ENCODE data around the gene FOSL1. TPM values are rescaled to one million over a fixed set of nuclear protein-coding genes. Genes with fewer than 3 reads are reported as not detected.
A peak's percentile ranks its signal among the peaks of the same experiment; 100 is the strongest.
"Not testable (repeated sequence)": the region's sequence is repeated elsewhere in the genome, so short reads cannot be mapped to it uniquely, and the experiment has no call there.

The FOSL1 gene
- total RNA-seq, 1 donor = 24.5 TPM

DNA sequence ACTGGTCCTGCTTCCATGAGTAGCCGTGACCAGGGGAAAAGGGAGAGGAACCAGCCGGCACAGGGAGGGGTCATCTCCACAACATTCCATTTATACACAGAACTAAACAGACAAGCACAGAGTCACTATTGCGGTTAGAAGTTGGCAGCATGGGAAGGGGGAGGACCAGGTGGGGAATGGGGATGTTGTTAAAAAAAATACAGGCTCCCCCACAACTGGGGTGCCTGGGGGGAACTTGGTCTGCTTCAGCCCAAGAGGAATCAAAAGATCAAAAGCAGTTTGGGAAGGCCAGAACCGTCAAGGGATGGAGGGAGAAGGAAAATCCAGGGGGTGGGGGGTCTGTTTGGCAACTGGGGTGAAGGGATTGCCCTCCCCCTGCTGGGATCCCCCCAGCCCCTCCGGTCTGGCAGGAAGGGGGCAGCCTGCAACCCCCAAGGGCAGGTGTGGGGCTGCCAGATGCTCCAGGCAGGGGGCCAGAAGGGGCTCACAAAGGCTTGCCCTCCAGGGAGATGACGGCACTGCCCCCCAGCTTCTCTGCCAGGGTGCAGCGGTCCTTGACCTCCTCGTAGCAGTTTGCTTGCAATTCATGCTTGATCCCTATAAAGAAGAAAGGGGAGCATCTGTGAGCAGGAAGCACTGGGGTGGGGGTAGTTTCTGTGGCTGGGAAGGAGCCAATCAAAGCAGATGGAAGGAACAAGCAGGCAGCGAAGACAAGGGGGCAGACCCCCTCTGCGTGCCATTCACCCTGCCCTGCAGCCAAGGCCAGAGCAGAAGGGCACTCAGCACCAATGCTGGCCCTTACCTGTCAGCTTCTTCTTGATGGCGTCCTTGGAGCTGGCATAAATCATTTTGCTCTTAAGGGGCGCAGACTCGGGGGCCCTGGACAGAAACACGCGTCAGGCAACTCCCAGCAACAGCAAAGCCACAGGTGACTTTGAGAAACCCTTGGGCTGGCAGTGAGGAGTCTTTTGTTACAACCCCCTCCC lies 45.0 kb downstream of the FOSL1 start:
- DNase-seq (ENCODE audit: low read depth in 2 of 3, low spot score in 2 of 3) = no peak

DNA sequence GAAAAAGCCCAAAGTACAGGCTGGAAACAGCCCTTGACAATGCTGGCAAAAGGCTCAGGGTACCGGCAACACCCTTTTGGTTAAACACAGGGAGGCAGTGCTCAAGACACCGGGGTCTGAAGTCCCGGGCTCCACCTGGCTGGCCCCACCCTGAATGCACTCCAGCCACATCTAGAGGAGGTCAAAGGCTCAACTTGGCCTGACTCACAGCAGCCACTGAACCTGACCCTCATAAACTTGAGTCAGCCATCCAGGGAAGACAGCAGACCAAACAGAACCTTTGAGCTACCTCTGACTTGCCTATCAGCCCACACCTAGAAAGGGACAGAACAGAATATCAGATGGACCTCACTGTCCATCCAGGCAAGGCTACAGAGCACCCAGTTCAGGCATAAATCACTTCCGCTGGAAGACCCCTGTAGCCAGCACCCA lies 46.0 kb downstream of the FOSL1 start:
- DNase-seq (ENCODE audit: low read depth in 2 of 3, low spot score in 2 of 3) = no peak

DNA sequence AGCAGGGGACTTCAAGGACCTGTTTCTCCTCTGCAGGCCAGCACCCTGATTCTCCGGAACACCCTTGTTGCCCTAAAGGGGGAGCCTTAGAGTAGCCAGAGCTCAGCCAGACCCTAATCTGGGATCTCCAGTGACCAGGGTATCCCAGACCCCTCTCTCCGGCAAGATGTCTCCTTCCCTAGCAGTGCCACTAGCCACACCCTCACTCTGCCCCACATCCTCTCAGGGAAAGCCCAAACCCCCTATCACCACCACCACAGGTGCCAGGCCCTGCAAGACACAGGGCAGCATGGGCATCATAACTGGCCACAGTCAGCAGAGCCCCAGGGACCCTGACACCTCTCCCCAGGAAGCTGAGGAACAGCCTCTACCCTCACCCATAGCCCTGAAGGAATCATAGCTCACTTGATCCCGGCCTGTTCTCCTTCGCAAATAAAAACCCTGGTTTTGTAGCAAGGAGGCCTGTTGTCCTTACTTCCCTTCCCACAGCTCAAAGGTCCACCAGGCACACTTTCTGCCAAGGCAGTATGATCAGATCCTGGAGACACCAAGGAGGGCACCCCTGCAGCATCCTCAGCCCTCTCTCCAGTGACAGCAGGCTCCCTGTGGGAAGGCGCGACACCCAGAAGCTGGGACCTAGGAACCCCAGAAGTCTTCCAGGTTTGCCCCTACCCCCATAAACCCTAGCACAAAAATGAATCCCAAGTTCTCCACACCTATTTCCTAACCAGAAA lies 46.8 kb downstream of the FOSL1 start:
- no peak for DNase-seq (ENCODE audit: low read depth in 2 of 3, low spot score in 2 of 3)

DNA sequence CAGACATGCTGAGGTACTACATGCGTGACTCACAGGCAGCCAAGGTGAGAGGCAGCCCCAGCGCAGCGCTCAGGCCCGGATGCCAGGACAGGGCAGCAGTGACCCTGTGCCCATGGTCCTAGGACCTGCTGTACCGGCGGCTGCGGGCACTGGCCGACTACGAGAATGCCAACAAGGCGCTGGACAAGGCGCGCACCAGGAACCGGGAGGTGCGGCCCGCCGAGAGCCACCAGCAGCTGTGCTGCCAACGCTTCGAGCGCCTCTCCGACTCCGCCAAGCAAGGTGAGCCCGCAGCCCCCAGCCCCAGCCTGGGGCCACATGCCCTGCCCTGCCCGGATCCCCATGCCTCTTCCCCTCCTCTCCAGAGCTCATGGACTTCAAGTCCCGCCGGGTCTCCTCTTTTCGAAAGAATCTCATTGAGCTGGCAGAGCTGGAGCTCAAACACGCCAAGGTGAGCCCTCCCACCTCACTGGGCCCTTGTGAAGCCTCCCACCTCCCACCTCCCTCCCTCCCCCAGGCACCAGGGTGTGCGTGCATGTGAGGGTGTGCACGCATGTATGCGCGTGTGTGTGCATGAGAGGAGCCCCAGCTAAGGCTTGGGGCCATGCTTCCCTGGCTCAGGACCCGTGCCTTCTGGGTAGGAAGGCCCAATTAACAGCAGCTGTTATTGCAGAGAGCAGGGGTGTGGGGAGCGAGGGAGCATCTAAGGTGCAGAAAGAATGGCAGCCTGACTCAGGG lies 47.5 kb downstream of the FOSL1 start:
- no peak for DNase-seq (ENCODE audit: low read depth in 2 of 3, low spot score in 2 of 3)

DNA sequence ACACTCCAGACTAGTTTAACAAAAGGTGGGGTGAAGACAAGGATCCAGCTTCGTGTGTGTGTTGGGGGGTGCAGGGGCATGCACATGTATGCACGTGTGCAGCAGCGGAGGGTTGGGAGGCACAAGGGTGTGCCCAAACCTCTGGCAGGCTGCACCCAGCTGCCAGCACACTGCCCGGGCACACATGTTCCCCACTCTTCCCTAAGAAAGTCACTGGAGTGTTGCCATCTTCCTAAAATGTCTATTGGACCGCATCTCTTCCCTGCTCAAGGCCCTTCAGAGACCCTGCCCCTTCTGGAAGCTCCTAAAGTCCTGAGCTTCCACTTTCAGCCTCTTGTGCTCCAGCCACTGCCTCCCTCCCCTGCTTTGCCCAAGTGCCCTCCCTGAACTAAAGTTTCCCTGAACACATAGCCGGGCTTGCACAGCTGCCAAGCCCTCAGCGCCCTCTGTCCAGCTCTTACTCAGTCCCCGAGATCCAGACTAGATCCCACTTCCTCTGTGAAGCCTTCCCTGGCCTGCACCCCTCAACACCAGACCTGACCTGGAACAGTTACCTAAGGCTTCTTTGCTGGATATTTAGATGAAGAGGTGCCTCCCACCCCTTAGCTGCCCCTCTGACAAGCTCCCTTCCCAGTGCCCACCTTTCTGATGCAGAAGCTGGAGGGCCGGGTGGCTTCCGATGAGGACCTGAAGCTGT lies 48.2 kb downstream of the FOSL1 start:
- DNase-seq (ENCODE audit: low read depth in 2 of 3, low spot score in 2 of 3) = no peak

DNA sequence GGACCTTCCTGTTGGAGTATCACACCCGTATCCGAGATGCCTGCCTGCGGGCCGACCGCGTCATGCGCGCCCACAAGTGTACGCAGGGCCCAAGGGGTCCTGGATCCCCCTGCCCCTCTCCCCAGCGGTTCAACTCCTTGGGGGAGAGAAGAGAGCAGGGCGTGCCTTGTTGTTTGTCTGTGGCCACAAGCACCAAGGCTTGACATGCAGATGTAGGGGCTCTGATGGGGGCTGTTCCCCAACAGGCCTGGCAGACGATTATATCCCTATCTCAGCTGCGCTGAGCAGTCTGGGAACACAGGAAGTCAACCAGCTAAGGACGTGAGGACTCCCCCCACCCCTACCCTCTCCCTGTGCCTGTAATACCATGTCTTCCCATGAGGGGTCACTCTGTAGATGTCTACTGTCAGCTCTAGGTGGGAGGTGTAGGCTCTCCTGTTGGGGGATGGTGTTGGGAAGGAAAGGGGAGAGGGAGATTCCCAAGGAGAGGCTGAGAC lies 49.1 kb downstream of the FOSL1 start:
- peak in 1 of 3 donors; percentile 31 for DNase-seq (ENCODE audit: low read depth in 2 of 3, low spot score in 2 of 3)

DNA sequence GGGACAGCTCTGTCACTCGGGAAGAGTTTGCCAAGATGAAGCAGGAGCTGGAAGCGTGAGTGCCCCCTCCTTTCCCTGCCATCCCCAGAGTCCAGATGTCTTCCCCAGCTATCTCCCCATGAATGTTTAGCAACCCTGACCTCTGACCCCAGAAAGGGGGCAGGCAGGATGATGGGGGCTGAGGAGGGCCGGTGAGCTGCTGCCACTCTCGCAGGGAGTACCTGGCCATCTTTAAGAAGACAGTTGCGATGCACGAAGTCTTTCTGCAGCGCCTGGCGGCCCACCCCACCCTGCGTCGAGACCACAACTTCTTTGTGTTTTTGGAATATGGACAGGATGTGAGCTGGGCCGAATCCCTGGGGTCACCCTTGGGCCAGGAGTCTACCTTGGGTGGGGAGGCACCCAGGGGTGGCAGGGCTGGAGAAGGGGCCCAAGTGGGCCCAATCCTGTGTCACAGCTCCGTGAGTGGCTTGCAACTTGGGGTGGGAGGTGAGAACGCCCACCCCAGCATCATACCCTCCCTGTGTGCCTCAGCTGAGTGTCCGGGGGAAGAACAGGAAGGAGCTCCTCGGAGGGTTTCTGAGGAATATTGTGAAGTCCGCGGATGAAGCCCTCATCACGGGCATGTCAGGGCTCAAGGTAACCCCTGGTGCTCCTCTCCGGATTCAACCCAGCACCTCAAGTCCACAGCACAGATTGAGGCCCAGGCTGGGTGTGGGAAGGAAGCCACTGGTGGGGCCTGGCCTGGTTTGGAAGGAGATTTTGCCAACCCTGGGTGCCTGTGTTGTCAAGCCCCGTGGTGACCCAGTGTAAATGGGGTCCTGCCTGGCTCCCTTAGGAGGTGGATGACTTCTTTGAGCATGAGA lies 49.7 kb downstream of the FOSL1 start:
- no peak for DNase-seq (ENCODE audit: low read depth in 2 of 3, low spot score in 2 of 3)

DNA sequence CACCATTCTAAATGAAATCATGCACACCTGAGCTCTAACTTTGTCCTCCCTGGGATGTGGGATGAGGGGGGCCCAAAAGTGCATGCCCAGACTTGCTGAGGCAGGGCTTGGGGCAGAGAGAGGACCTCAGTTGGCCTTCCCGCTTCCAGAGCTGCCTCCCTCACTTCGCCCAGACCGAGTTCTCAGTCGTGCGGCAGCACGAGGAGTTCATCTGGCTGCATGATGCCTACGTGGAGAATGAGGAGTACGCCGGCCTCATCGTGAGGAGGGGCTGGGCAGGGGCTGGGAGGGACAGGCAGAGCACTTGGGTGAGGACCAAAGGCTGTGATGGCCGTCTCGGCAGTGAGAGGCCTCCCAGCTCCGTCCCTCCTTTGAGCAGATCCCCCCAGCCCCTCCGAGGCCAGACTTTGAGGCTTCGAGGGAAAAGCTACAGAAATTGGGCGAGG lies 50.4 kb downstream of the FOSL1 start:
- DNase-seq (ENCODE audit: low read depth in 2 of 3, low spot score in 2 of 3) = no peak

DNA sequence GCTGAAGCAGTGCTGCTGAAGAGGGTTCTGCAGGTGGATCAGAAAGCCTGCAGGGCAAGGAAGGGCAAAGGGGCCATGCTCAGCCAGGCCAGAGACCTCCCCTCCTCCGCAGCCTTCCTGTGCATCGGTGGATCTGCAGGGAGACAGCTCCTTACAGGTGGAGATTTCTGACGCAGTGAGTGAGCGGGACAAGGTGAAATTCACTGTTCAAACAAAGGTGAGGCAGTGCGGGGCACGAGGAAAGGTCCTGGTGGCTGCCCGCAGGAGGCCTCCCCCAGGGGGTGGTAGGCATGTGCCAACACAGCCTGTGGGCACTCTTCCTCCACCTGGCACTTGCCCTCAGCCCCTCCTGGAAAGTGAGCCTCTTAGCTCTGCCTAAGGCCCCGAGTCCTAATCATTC lies 50.8 kb downstream of the FOSL1 start:
- no peak for DNase-seq (ENCODE audit: low read depth in 2 of 3, low spot score in 2 of 3)

DNA sequence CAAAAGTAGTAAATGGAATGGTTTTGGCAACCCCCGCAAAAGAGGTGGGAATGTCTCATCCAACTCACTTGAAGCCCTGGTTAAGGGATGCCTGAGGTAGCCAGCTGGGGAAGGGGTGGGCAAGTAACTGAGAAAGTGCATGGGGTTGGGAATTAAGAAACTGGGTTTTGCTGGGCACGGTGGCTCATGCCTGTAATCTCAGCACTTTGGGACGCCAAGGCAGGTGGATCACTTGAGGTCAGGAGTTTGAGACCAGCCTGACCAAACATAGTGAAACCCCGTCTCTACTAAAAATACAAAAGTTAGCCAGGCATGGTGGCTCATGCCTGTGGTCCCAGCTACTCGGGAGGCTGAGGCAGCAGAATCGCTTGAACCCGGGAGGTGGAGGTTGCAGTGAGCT lies 51.5 kb downstream of the FOSL1 start:
- not testable (repeated sequence) for DNase-seq (ENCODE audit: low read depth in 2 of 3, low spot score in 2 of 3)

DNA sequence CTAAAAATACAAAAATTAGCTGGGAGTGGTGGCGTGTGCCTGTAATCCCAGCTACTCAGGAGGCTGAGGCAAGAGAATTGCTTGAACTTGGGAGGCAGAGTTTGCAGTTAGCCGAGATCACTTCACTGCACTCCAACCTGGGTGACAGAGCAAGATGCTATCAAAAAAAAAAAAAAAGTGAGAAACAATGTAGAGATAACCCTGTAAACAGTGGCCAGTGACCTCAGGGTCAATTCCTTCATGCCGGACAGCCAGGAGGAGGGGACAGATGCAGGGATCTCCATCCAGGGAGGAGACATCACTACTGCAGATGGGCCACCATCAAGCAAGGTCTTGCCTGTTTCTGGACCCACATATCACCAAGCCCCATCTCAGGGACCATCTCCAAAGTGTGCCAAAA lies 52.4 kb downstream of the FOSL1 start:
- no peak for DNase-seq (ENCODE audit: low read depth in 2 of 3, low spot score in 2 of 3)

DNA sequence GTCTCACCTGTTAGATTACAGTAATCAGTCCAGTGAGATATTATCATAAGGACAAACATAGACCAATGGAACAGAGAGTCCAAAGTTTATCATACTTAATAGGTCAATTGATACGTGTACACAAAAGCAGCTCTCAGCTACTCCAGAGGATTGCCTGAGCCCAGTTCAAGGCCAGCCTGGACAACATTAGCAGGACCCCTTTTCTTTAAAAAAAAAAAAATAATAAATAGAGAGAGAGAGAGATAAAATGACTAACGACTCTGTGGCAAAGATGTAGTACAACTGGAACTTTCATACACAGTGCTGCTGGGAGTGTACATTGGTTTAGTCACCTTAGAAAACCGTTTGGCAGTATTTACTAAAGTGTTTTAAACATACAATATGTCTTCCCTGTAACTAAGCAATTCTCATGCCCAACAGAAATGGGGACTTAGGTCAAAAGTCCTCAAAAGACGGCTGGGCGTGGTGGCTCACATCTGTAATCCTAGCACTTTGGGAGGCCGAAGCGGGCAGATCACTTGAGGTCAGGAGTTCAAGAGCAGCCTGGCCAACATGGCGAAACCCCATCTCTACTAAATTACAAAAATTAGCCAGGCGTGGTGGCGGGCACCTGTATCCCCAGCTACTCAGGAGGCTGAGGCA lies 55.8 kb downstream of the FOSL1 start:
- no peak for DNase-seq (ENCODE audit: low read depth in 2 of 3, low spot score in 2 of 3)

DNA sequence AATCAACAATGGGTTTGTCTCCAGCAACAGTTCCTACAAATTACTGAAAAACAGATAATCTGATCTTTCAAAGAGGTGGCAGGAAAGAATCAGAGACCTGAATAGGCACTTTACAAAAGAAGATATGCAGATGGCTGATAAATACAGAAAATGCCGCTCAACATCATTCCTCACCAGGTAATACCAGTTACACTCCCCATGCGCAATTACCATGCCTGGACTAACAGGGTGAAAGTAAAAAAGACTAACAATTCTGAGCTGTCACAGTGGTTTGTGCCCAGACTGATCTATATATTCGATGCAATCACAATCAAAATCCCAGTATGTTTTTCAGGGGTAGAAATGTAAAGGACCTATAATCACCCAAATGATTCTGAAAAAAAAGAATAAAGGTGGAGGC lies 56.4 kb downstream of the FOSL1 start:
- no peak for DNase-seq (ENCODE audit: low read depth in 2 of 3, low spot score in 2 of 3)

DNA sequence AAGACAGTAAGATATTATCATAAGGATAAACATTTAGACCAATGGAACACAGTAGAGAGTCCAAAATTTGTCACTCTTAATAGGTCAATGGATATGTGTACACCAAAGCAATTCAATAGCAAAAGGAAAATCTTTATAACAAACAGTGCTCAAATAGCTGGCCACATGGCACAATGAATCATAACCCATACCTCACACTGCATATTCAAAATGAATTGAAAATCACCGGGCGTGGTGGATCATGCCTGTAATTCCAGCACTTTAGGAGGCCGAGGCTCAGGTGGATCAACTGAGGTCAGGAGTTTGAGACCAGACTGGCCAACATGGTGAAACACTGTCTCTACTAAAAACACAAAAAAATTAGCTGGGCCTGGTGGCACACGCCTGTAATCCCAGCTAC lies 58.0 kb downstream of the FOSL1 start:
- DNase-seq (ENCODE audit: low read depth in 2 of 3, low spot score in 2 of 3) = no peak

Other genes with a start within 250 kb of the FOSL1 start
- gene RELA, start 237.5 kb downstream of the FOSL1 start, total RNA-seq = 107 TPM
- gene KAT5, start 188.1 kb downstream of the FOSL1 start, total RNA-seq = 75.7 TPM
- gene RNASEH2C, start 179.6 kb downstream of the FOSL1 start, total RNA-seq = 77.8 TPM
- gene AP5B1, start 119.4 kb downstream of the FOSL1 start, total RNA-seq = 16.2 TPM
- 0.27 TPM for gene OVOL1, start 113.3 kb downstream of the FOSL1 start, total RNA-seq
- gene SNX32, start 66.4 kb downstream of the FOSL1 start, total RNA-seq = 4.3 TPM
- gene CFL1, start 42.2 kb downstream of the FOSL1 start, total RNA-seq = 701 TPM
- 85.1 TPM for gene MUS81, start 40.0 kb downstream of the FOSL1 start, total RNA-seq
- 13.7 TPM for gene EFEMP2, start 27.6 kb downstream of the FOSL1 start, total RNA-seq
- gene CTSW, start 20.6 kb downstream of the FOSL1 start, total RNA-seq = 95.9 TPM
- 193 TPM for gene FIBP, start 11.9 kb downstream of the FOSL1 start, total RNA-seq
- gene CCDC85B, start 9.7 kb downstream of the FOSL1 start, total RNA-seq = 43.6 TPM
- gene C11orf68, start 18.7 kb upstream of the FOSL1 start, total RNA-seq = 52.8 TPM
- 104 TPM for gene DRAP1, start 19.0 kb upstream of the FOSL1 start, total RNA-seq
- not detected for gene TSGA10IP, start 45.1 kb upstream of the FOSL1 start, total RNA-seq
- 62.2 TPM for gene SART1, start 61.3 kb upstream of the FOSL1 start, total RNA-seq
- gene EIF1AD, start 101.8 kb upstream of the FOSL1 start, total RNA-seq = 22.6 TPM
- 21.5 TPM for gene BANF1, start 102.1 kb upstream of the FOSL1 start, total RNA-seq
- gene CST6, start 111.6 kb upstream of the FOSL1 start, total RNA-seq = not detected
- gene CATSPER1, start 126.1 kb upstream of the FOSL1 start, total RNA-seq = 0.27 TPM
- 3.2 TPM for gene GAL3ST3, start 148.8 kb upstream of the FOSL1 start, total RNA-seq
- gene SF3B2, start 152.0 kb upstream of the FOSL1 start, total RNA-seq = 197 TPM
- gene PACS1, start 169.9 kb upstream of the FOSL1 start, total RNA-seq = 75.9 TPM

Data from hematopoietic multipotent progenitor cell (in vitro differentiated cells).